Kidney epithelial cell (primary cell): ENCODE results near the gene UNC13B. TPM values are rescaled to one million over a fixed set of nuclear protein-coding genes. Genes with fewer than 3 reads are reported as not detected.

Experiments used
- DNase-seq: peaks from one replicate; pipeline ENCODE4 v3.0.0-alpha.2; 2010; ENCODE audit warnings: low read depth
- H3K27me3 ChIP-seq: 2 replicates; pipeline ENCODE4 v1.6.0; 2011; ENCODE audit warnings: low read length; ENCODE audit not compliant: control insufficient read depth, insufficient read depth
- H3K36me3 ChIP-seq: 2 replicates; pipeline ENCODE4 v1.5.1; 2011; ENCODE audit warnings: low read length; ENCODE audit not compliant: control insufficient read depth, insufficient read depth
- H3K4me3 ChIP-seq: 2 replicates; pipeline ENCODE4 v1.5.1; 2011; ENCODE audit warnings: low read depth, mild to moderate bottlenecking, control low read depth, low read length
- CTCF ChIP-seq: IDR thresholded peaks from 2 replicates; pipeline ENCODE4 v1.5.1; 2011; ENCODE audit warnings: mild to moderate bottlenecking, moderate library complexity, low read length, control low read depth, inconsistent platforms; ENCODE audit not compliant: insufficient read depth, poor library complexity, severe bottlenecking
- total RNA-seq: library from RNA; depleted of rRNA; stranded (reverse); fragments of >200 nt; gene quantifications from 2 replicates; pipeline ENCODE4 v1.2.3, GENCODE V29; 2015

The UNC13B gene
- total RNA-seq, 1 donor from 2014 or later: 30.0 TPM

GRCh38 chr9:35333551-35333950 lies 171.7 kb downstream of the UNC13B start:
- Histone ChIP-seq H3K4me3 (no peak overlapping the region), H3K36me3 (no peaks in the 10 kb centered on the region), H3K27me3 (no peaks in the 10 kb centered on the region)
- no peak for TF ChIP-seq CTCF
- DNase-seq: no peak

- no peak overlapping the region for H3K4me3 ChIP-seq
- no peaks in the 10 kb centered on the region for H3K27me3 ChIP-seq
- no peaks in the 10 kb centered on the region for H3K36me3 ChIP-seq
- no peak for TF ChIP-seq CTCF
- DNase-seq: no peak
Measured at GRCh38 chr9:35335164-35335563, 173.4 kb downstream of the UNC13B start.

GRCh38 chr9:35338086-35338485 lies 176.3 kb downstream of the UNC13B start:
- H3K27me3 ChIP-seq: no peaks in the 10 kb centered on the region
- no peak for TF ChIP-seq CTCF
- DNase-seq: no peak
- no peak overlapping the region for H3K4me3 ChIP-seq
- no peaks in the 10 kb centered on the region for H3K36me3 ChIP-seq

GRCh38 chr9:35338561-35339274 lies 176.9 kb downstream of the UNC13B start:
- no peaks in the 10 kb centered on the region for H3K36me3 ChIP-seq
- no peak overlapping the region for H3K4me3 ChIP-seq
- no peak for TF ChIP-seq CTCF
- no peak for DNase-seq
- H3K27me3 ChIP-seq: no peaks in the 10 kb centered on the region

- TF ChIP-seq CTCF: no peak
- no peak for DNase-seq
- no peaks in the 10 kb centered on the region for H3K36me3 ChIP-seq
Measured at GRCh38 chr9:35340046-35340445, 178.2 kb downstream of the UNC13B start.

GRCh38 chr9:35341021-35341420 lies 179.2 kb downstream of the UNC13B start:
- no peak for DNase-seq
- no peaks in the 10 kb centered on the region for H3K36me3 ChIP-seq
- H3K27me3 ChIP-seq: no peaks in the 10 kb centered on the region
- no peak overlapping the region for H3K4me3 ChIP-seq
- TF ChIP-seq CTCF: no peak

More at GRCh38 chr9:35340046-35340445, 178.2 kb downstream of the UNC13B start:
- H3K27me3 ChIP-seq: no peaks in the 10 kb centered on the region
- no peak overlapping the region for H3K4me3 ChIP-seq
